Psoas muscle (tissue), 8 donors: ENCODE data around the gene MTHFD1L. TPM values are rescaled to one million over a fixed set of nuclear protein-coding genes. Genes with fewer than 3 reads are reported as not detected.
"Not testable (repeated sequence)": the region's sequence is repeated elsewhere in the genome, so short reads cannot be mapped to it uniquely, and the experiment has no call there.

Source experiments
- ATAC-seq, 4 donors: fragments of 200-7000 bp; cut with Tn5 transposase; one replicate each; pipeline ENCODE4 v1.9.1; 2020; ENCODE audit warnings: moderate library complexity in 3 of 4, mild to moderate bottlenecking in 2 of 4
- DNase-seq, 2 donors: peaks; one replicate each; pipeline ENCODE4 v3.0.0-alpha.2; 2020
- H3K27ac ChIP-seq: fragments of 200-600 bp; one replicate; pipeline ENCODE4 v1.8.0; 2022
- H3K27me3 ChIP-seq, 3 donors: fragments of 200-600 bp in 1 of 3; one replicate each; pipeline versions ENCODE4 v1.6.1 to v1.8.0; 2013 to 2022; ENCODE audit warnings: low read length in 2 of 3, mild to moderate bottlenecking in 2 of 3, moderate library complexity in 1 of 3; ENCODE audit not compliant: insufficient read depth in 3 of 3
- H3K36me3 ChIP-seq, 2 donors: fragments of 200-600 bp in 1 of 2; one replicate each; pipeline versions ENCODE4 v1.6.1 to v1.8.0; 2013 to 2022; ENCODE audit warnings: low read depth in 1 of 2, mild to moderate bottlenecking in 1 of 2, moderate library complexity in 1 of 2; ENCODE audit not compliant: insufficient read depth in 1 of 2
- H3K4me1 ChIP-seq: fragments of 200-600 bp; one replicate; pipeline ENCODE4 v1.8.0; 2022
- H3K4me3 ChIP-seq: fragments of 200-600 bp; one replicate; pipeline ENCODE4 v1.8.0; 2022; ENCODE audit warnings: mild to moderate bottlenecking
- H3K9me3 ChIP-seq: fragments of 200-600 bp; one replicate; pipeline ENCODE4 v1.8.0; 2022
- WGBS, 3 donors: extraction: QIAGEN DNeasy Blood & Tissue Kit; methylation state at CpG; one replicate each; pipeline versions ENCODE4 v1.1.6 to v1.1.7; 2013; 5-methylcytosine and 5-hydroxymethylcytosine counted together
- intact Hi-C, 2 donors: fragments of 100-400 bp; cut with DNase I; formaldehyde crosslinking; loops; one replicate each; pipeline versions ENCODE4 v1.11.0 to v1.14.2; 2022
- polyA plus RNA-seq, 3 donors: library from polyadenylated mRNA; stranded (reverse); fragments of 200-250 nt; gene quantifications; one replicate each; pipeline ENCODE4 v1.2.3, GENCODE V29; 2013
- total RNA-seq, 4 donors: library from RNA; stranded (reverse); fragmentation: NEBNext Ultra II Directional in 2 of 4; extraction: Animal tissue kit (Norgen Biotek cat#: 25700) in 2 of 4; gene quantifications; one replicate each; pipeline versions ENCODE4 v1.2.1 to v1.2.4, GENCODE V29; 2021 to 2023
- TF ChIP-seq, protein P1 (sequence below): fragments of 200-600 bp; IDR thresholded peaks from one replicate; pipeline ENCODE4 v1.8.0; 2022; ENCODE audit warnings: antibody characterized with exemption
- donor health status: healthy with polysubstance abuse.
- donor health status: DM: no; HTN: no; CAD: no; lungs with moderate emphysema.
- donor health status: Bipolar disorder and iron deficiency.
- donor health status: healthy.
- donor health status: DM: yes; HTN: yes; CAD: no.
- donor health status: DM: no; HTN: no; CAD: no.
- donor health status: DM: no; HTN: no; CAD: no.
- donor health status: DM: yes; HTN: yes; CAD: no.

MTHFD1L gene
- total and polyA plus RNA-seq, 7 donors, result 0.21 to 4.1 (median 1.1) TPM

DNA sequence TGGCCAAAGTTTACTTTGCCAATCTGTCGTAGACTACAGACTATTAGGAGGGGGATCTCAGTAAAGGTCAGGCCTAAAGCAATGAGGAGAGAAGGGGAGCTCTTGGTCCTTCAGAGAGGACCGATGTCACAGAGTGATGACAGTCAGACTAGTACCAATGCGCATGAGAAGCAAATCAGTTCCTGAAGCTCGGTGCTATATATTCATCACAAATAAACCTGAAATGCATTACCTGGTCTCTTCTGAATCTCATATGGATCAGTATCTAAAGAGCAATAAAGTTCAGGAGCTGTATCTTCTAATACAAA lies 260.9 kb downstream of the MTHFD1L start:
- H3K9me3 ChIP-seq, ATAC-seq: not testable (repeated sequence)

DNA sequence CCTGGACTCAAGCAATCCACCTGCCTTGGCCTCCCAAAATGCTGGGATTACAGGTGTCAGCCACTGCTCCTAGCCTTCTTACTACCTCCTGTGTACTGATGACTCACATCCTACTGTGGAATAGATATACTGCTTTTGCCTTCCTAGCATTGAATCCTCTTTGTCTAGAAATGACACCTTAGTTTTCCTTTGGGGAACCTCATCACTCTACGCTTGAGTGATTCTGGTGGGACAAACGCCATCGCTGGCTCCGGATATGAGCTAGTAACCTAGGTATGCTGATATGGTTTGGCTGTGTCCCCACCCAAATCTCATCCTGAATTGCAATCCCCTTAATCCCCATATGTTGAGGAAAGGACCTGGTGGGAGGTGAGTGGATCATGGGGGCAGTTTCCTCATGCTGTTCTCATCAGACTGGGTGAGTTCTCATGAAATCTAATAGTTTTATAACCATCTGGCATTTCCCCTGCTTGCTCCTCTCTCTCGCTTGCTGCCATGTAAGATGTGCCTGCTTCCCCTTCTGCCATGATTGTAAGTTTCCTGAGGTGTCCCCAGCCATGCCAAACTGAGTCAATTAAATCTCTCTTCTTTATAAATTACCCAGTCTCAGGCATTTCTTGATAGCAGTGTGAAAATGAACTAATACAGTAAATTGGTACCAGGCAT lies 261.8 kb downstream of the MTHFD1L start:
- ATAC-seq, H3K36me3 ChIP-seq, H3K27me3 ChIP-seq, H3K27ac ChIP-seq, intact Hi-C loops, H3K4me1 ChIP-seq, H3K4me3 ChIP-seq, DNase-seq, H3K9me3 ChIP-seq: not testable (repeated sequence)
- 95 to 96% (median 95%) methylated on average over 5 of the region's 5 CpGs for WGBS, 3 donors

More for the DNA sequence above, 260.9 kb downstream of the MTHFD1L start:
- H3K4me3 ChIP-seq, DNase-seq, H3K27me3 ChIP-seq, H3K36me3 ChIP-seq, intact Hi-C loops, H3K27ac ChIP-seq, H3K4me1 ChIP-seq: not testable (repeated sequence)
- WGBS, 3 donors, result 88 to 95% (median 90%) methylated on average over 4 of the region's 4 CpGs

DNA sequence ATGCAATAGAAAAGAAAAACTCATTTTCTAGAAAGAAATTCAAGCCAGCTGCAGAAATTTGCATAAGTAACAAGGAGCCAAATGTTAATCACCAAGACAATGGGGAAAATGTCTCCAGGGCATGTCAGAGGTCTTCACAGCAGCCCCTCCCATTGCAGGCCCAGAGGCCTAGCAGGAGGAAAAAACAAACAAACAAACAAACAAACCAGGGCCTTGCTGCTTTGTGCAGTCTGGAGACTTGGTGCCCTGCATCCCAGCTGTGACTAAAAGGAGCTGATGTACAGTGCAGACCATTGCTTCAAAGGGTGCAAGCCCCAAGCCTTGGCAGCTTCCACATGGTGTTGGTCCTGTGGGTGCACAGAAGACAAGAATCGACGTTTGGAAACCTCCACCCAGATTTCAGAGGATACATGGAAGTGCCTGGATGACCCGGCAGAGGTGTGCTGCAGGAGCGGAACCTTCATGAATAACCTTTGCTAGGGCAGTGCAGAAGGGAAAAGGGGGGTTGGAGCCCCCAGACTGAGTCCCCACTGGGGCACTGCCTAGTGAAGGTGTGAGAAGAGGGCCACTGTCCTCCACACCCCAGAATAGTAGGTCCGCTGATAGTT lies 263.4 kb downstream of the MTHFD1L start:
- Histone ChIP-seq H3K4me3 (no peak overlapping the region), H3K27ac (no peak overlapping the region), H3K9me3 (no peaks in the 10 kb centered on the region), H3K27me3 (no peaks in the 10 kb centered on the region), H3K36me3 (no peaks in the 10 kb centered on the region), H3K4me1 (no peaks in the 10 kb centered on the region)
- TF ChIP-seq, protein P1, sequence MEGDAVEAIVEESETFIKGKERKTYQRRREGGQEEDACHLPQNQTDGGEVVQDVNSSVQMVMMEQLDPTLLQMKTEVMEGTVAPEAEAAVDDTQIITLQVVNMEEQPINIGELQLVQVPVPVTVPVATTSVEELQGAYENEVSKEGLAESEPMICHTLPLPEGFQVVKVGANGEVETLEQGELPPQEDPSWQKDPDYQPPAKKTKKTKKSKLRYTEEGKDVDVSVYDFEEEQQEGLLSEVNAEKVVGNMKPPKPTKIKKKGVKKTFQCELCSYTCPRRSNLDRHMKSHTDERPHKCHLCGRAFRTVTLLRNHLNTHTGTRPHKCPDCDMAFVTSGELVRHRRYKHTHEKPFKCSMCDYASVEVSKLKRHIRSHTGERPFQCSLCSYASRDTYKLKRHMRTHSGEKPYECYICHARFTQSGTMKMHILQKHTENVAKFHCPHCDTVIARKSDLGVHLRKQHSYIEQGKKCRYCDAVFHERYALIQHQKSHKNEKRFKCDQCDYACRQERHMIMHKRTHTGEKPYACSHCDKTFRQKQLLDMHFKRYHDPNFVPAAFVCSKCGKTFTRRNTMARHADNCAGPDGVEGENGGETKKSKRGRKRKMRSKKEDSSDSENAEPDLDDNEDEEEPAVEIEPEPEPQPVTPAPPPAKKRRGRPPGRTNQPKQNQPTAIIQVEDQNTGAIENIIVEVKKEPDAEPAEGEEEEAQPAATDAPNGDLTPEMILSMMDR, result no peak
- DNase-seq (no peak), ATAC-seq (no peak)
- WGBS, 3 donors, result 81 to 84% (median 83%) methylated on average over 5 of the region's 5 CpGs
- intact Hi-C loops, result no loop called here

DNA sequence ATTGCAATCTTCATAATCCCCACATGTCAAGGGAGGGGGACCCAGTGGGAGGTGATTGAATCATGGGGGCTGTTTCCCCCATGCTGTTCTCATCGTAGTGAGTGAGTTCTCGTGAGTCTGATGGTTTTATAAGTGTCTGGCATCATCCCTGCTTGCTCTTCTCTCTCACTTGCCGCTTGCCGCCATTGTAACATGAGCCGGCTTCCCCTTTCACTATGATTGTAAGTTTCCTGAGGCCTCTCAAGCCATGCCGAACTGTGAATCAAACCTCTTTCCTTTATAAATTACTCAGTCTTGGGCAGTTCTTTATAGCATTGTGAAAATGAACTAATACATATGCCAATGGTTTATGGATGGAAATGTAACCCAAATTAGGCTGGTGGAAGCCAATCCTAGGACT lies 264.8 kb downstream of the MTHFD1L start:
- no peaks in the 10 kb centered on the region for H3K27me3 ChIP-seq
- intact Hi-C loops, result no loop called here
- no peaks in the 10 kb centered on the region for H3K9me3 ChIP-seq
- WGBS, 3 donors, result 78 to 88% (median 82%) methylated on average over 6 of the region's 6 CpGs
- TF ChIP-seq, protein P1, result no peak
- DNase-seq (no peak), ATAC-seq (no peak)
- no peaks in the 10 kb centered on the region for H3K36me3 ChIP-seq
- H3K4me1 ChIP-seq, result no peaks in the 10 kb centered on the region
- no peak overlapping the region for H3K27ac ChIP-seq
- no peak overlapping the region for H3K4me3 ChIP-seq

DNA sequence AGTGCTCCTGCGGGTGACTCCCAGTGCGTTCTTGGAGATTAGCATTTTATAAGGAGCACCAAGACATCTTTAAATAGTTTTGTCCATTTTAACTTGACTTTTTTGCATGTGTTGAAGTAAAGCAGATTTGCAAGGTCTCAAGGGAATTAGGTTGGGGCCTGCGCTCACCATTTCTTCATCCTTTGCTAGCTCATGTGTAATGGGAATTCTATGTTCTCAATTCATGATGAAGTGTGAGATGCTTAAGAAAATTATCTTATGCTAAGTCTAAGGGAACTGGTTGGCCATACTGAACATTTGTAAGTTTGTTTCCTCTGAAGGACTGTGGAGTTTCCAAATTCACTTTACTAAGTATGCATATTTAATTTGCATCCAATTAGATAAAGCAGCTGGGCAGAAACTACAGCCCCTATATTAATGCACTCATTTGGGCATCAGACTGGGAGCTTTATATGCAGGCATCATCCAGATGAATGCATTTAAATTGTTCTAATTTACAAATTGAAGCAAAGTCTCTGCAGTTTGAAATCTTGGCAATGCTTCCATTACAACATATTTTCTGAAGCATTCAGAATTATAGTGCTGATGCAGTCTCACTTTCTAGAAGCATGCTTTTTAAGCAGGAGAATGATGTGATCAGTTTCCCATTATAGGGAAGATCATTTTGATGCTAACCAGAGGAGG lies 266.0 kb downstream of the MTHFD1L start:
- intact Hi-C loops, result no loop called here

More for the DNA sequence above, 266.0 kb downstream of the MTHFD1L start:
- Histone ChIP-seq H3K4me1 (no peaks in the 10 kb centered on the region), H3K4me3 (no peak overlapping the region), H3K27ac (no peak overlapping the region), H3K27me3 (no peaks in the 10 kb centered on the region), H3K36me3 (no peaks in the 10 kb centered on the region), H3K9me3 (no peaks in the 10 kb centered on the region)
- TF ChIP-seq, protein P1, result no peak
- 86 to 90% (median 87%) methylated on average over 3 of the region's 3 CpGs for WGBS, 3 donors
- DNase-seq, result no peak
- ATAC-seq, result no peak
